GM18507 (cell line): ENCODE data around the gene NCAPD3.

Experiments
- DNase-seq: peaks from one replicate; pipeline ENCODE4 v3.0.0; 2011; ENCODE audit warnings: low read depth; ENCODE audit not compliant: insufficient read length; ENCODE audit errors: extremely low spot score
- FAIRE-seq: peaks from 2 replicates; lab custom pipeline; 2011; peaks lifted over from hg19 to GRCh38; lab: Jason Lieb, UNC

NCAPD3 gene

DNA sequence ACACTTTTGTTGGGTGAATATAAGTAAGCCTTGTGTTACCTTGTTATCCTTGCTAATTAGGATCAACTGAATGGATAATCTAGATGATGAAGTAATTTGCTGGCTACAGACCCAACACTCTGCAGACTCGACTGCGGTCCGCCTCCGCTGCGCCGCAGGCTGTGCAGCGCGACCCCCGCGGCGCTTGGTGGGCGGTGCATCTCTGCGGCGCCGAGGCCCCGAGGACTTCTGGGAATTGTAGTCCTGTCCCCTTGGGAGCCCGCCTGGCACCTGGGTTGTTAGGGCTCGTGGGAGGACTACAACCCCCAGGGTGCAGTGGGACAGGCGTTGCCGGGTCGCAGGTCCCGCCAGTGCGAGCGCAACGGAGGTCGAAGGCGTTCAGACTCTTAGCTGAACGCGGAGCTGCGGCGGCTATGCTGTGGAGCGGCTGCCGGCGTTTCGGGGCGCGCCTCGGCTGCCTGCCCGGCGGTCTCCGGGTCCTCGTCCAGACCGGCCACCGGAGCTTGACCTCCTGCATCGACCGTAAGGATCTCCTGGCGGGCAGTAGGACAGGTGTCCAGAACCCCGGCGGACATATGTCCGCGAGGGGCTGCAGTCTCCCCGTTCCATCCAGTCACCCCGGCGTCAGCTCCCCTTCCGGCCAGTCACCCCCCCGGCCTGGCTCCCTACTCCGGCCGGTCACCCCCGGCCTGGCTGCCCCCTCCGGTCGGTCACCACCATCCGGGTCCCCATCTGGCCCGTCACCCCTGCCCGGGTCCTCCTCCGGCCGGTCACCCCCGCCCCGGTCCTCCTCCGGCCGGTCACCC, 29.6 kb upstream of the NCAPD3 start, which contains the start of the genes ACAD8 and THYN1:
TSS of gene ACAD8 (plus strand) at position 381 of the 806 bp plus-strand sequence. CDS start at position 414, 33 bp downstream.
TSS of gene THYN1 (minus strand) at position 165 of the 806 bp plus-strand sequence. CDS start 470 bp downstream, outside the sequence.
- DNase-seq (peak; percentile 98), FAIRE-seq (peak; percentile 96)

DNA sequence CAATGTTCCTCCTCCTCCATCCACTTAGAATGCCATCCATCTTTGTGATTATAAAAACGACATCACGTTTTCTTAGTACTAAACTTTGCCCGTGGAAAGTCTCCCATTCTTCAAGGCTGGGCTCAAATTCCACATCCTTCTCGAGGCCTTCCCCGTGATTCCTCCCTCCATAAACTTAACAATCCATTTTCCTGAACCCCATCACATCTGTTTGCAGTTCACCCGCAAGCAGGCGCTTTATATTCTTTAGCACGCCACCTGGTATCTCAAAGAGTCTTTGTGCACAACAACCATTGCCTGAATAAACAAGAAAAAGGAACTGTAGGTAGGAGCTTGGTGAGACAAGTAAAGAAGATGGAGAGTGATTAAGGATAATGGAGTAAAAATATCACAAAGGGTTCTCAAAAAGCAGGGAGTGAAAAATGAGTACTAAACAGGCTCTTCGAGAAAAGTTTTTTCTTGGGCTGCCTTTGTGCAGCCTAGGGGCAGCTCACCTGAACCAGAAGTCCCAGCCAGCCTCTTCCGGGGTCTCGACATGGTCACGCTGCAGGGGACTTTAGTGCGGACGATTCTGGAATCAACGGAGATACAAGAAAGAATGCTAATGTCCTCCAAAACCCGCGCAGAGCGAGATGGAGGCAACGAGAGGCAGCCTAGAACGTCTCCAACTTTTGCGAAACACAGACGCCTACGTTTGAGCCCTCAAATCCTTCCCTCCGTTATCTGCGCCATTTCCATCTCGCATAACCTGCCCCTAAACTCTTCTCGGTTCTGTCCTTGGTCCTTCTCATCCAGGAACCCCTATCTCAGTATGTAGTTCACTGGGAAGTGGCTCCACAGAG, 28.8 kb upstream of the NCAPD3 start:
- no peak for DNase-seq
- no peak for FAIRE-seq

GRCh38 chr11:134250675-134251074, 26.9 kb upstream of the NCAPD3 start:
- FAIRE-seq, result no peak
- no peak for DNase-seq

GRCh38 chr11:134250246-134250645, 26.5 kb upstream of the NCAPD3 start:
- no peak for DNase-seq

DNA sequence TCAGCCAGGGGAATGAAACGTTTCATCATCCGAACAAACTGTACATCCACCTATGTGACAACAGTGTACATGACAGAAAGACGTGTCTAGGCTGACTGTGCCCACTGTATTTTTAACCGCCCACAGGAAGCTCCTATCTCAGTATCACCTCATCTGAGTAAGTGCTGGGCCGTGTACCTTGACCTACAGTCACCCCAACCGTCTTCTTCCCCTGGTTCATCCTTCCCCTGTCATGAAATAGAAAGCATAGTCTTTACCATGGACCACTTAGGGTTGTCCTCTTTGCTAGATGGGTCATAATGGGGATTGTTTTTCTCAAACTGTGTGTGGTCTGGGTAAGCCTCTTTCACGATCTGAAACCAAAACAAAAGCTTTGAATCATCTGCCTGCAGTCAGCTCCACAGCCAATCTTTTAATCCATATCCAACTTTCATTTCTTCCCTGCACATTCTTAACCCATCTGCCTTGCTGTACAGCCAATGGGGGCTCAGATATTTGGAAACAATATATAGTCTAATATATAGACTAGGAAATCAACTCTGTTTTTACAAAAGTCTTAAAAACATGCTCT, 25.2 kb upstream of the NCAPD3 start:
- DNase-seq (no peak), FAIRE-seq (no peak)

More at GRCh38 chr11:134250246-134250645, 26.5 kb upstream of the NCAPD3 start:
- no peak for FAIRE-seq

DNA sequence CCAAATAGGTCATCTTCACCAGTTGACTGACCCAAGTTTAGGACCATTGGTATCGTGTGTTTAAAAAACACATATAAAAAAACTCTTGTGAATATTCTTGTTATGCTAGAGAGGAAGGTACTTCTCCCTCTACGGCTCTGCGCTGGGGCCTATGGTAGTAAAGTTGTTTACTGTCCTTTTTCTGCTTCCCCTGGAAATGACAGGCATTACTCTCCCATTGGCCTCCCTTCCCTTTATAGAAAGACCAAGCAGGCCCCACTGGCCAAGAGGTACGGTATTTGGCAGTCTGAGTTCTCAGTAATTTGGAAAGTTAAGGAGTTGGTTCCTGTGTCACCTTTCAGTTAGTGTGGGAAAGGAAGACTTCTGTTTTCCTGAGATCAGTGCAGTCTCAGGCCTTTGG, 22.9 kb upstream of the NCAPD3 start:
- FAIRE-seq (no peak), DNase-seq (no peak)

GRCh38 chr11:134246100-134246499, 22.3 kb upstream of the NCAPD3 start:
- no peak for FAIRE-seq
- no peak for DNase-seq

DNA sequence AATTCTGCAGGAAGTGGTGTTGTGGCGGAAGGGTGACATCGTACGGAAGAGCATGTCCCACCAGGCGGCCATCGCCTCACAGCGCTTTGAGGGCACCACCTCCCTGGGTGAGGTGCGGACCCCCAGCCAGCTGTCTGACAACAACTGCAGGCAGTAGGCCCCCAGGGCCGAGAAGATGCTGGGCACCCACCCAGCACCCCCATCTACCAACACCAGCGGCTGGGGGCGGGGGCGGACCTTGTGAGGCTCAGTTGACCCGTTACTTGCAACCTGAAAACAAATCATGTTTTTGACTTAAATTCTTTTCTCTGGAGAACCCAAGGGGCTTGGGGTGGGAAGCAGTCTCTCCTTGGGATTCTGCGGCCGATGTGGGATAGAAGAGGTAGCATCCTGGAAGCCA, 21.7 kb upstream of the NCAPD3 start:
- DNase-seq, result no peak
- no peak for FAIRE-seq

- DNase-seq (no peak), FAIRE-seq (peak; percentile 75)
Measured at GRCh38 chr11:134244593-134244992, 20.8 kb upstream of the NCAPD3 start.

- DNase-seq, result no peak
Measured at GRCh38 chr11:134243913-134244312, 20.1 kb upstream of the NCAPD3 start.

DNA sequence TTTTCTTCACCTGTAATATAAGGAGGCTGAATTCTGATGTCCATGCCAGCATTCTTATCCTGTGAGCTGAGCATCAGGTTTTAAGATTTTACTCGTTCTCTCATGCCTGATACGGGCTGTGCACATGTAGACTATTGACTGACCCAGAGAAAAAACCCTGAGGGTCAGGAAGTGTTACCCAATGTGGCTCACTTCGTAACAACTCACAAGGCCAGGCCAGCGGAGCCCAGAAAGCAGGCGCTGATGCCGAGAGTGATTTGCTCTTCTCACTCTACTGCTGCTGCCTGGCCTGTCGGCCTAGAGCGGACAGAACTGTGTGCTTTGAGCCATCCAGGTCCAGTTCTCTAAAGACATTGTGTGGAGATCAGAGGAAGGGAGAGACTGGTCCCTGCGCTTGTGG, 18.6 kb upstream of the NCAPD3 start:
- DNase-seq (no peak), FAIRE-seq (no peak)

More at GRCh38 chr11:134243913-134244312, 20.1 kb upstream of the NCAPD3 start:
- FAIRE-seq, result no peak

- DNase-seq (no peak), FAIRE-seq (no peak)
Measured at GRCh38 chr11:134240592-134240991, 16.8 kb upstream of the NCAPD3 start.

- FAIRE-seq, result no peak
Measured at GRCh38 chr11:134238956-134239355, 15.2 kb upstream of the NCAPD3 start.

GRCh38 chr11:134237557-134237922, 13.8 kb upstream of the NCAPD3 start:
- DNase-seq, result no peak
- no peak for FAIRE-seq

More at GRCh38 chr11:134238956-134239355, 15.2 kb upstream of the NCAPD3 start:
- no peak for DNase-seq

DNA sequence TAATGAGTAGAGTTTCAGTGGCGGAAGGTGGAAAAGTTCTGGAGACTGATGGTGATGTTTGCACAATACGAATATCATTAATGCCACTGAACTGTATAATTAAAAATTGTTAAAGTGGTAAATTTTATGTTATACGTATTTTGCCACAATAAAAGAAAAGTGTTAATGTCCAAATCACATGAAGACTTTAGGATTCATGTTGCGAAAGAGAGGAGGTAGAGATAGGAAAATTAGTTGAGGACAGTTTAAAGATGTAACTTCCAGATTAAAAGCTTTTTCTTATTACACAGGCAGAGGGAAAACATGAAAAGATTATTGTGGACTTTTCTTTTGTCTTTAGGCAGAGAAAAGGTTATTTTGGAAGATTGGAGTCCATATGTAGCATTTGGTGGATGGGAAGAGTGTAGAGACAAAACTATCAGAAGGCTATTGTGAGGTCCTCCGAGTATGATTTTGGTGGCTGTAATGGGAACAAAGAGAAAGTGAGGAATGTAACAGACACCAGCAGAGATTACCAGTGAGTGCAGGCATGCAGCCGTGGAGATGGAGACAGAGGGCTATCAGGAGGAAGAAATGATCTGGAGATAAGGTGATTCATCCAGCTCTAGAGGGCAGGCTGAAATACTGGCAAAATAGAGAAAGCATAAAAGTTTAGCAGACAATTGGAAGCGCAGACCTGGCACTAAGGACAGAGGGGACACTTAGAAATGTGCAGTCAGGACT, 13.2 kb upstream of the NCAPD3 start:
- FAIRE-seq, result no peak
- DNase-seq, result no peak

DNA sequence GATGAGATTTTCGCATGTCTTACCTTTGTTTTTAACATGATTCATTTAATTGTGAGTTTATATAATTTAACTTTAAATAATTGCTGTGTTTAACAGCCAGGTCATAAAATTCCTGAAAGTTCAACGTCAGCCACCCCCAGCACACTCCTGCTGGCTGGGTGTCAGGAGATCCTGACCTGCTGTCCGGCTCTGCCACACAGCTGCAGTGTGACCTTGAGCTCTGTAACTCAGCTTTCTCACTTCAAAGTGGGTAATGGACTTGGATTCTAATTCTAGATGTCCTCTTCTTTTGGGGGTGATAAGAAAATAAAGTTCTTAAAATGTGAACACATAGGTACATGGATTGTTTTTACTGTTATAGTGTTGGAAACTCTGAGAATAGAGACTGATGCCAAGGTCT, 11.6 kb upstream of the NCAPD3 start:
- FAIRE-seq, result no peak
- no peak for DNase-seq

- no peak for FAIRE-seq
Measured at GRCh38 chr11:134233729-134234179, 10.0 kb upstream of the NCAPD3 start.

GRCh38 chr11:134231958-134232659, 8.3 kb upstream of the NCAPD3 start:
- no peak for DNase-seq
- FAIRE-seq, result no peak

More at GRCh38 chr11:134233729-134234179, 10.0 kb upstream of the NCAPD3 start:
- no peak for DNase-seq

GRCh38 chr11:134230339-134230738, 6.6 kb upstream of the NCAPD3 start:
- FAIRE-seq, result no peak
- DNase-seq, result no peak
